ENCODE measurements around the gene LRRC73.
"Not testable (repeated sequence)": the region's sequence is repeated elsewhere in the genome, so short reads cannot be mapped to it uniquely, and the experiment has no call there.

Gene LRRC73, protein sequence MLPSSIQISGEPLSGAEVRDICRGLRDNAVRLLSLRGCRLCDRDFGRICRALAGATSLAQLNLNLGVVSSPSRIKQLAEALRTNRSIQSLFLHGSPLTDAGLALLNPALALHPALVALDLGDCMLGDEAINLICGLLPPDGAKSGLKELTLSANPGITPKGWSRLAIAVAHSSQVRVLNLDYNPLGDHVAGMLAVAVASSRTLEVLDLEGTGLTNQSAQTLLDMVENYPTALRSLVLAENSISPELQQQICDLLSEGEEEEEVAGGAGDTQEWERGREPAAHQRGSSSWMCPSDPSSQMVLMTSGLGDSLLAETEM

DNA sequence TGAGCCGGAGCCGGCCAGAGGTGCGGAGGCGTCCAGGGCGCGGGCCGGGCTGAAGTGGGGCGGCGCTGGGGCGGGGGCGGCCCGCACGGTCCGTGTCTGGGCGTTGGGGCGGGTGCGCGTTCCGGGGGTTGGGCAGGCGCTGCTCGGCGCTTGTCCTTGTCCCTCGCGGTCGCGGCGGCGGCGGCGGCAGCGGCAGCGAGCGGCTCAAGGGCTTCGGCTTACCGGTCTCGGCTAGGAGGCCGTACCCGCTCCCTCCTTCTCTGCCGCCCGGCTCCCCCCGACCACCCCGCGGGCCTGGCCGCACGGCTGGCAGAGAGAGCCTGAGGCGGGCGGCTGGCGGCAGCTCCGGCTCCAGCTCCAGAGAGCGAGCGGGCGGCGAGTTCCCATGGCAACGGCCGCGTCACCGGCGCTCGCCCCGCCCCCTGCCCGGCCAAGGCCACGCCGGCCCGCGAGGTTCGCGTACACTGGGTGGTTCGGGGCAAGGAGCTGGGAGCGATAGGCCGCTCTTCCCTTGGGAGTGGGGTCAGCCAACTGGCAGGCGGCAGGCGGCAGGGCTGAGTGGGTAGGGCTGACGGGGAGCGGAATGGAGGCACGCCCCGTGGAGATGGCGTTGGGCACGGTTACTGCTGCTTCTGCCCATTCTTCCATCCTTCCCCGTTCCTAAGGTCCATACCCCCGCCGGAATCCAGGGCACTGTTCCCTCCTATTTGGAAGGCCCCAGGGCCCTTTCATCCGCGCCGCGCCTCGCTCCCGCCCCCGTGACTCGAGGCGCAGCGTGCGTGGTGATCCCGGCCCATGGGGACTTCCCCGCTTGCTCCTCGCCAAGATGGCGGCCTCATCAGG, at the start of gene LRRC73:
Gene LRRC73, minus strand, starts transcription at position 363 of the 843 bp plus-strand sequence. CDS start 561 bp downstream, outside the sequence.
- peak; percentile 90 for DNase-seq

DNA sequence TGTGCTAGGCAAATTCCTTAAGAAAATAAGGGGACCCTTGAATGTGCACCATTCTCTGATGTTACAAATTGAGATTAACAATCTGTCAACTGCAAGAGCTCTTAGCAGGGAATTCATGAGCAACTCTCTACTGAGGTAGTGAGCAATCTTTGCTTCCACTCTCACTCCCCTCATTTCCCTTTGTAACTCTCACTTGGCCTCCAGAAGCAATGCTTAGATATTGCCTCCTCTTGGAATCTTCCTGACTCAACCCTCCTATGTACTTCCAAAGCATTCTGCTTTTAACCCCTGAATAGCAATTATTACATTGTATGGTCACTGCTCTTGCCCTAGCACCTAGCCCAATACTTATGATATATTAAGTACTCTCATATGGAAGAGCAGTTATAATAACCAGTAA, 49.2 kb upstream of the LRRC73 start:
- DNase-seq, result no peak

DNA sequence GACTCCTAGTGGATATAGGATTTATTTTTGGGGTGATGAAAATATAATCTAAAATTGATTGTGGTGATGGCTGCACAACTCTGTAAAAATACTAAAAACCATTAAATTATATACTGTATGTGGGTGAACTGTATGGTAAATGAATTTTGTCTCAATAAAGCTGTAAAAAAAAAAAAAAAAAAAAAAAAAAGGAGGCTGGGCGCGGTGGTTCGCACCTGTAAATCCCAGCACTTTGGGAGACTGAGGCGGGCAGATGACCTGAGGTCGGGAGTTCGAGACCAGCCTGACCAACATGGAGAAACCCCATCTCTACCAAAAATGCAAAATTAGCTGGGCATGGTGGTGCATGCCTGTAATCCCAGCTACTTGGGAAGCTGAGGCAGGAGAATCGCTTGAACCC, 47.5 kb upstream of the LRRC73 start:
- not testable (repeated sequence) for DNase-seq

DNA sequence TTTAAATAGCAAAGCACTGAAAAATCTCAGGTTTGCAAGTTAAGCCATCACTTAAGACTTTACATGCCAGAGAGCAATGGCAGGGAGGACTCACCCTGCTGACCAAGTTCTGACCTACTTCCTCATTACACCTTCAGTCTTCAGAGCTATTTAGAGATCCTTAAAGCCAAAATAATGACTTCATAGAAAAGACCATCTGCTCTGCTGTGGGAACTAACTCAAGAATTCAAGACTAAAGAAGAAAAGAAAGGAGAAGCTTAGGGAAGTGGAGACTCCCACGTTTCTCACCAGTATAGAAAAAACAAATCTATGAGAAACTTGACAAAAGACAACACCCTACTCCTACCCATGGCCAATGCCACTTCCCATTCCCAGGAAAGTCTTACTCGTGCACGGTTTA, 37.1 kb upstream of the LRRC73 start:
- DNase-seq, result no peak

DNA sequence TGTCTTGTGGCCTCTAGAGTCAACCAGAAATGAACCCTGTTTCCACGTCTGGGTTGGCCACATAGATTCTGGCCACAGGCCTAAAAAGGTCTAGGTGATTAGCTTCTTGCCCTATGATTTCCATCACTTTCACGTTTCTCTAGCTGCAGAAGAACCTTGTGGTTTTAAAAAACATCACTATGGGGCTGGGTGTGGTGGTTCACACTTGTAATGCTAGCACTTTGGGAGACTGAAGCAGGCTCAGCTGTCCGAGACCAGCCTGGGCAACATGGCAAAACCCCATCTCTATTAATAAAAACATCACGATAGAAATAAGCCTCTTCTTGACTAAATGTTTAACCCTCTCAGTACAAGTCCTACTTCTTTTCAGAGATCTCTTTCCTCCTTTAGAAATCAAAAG, 34.3 kb upstream of the LRRC73 start:
- no peak for DNase-seq

DNA sequence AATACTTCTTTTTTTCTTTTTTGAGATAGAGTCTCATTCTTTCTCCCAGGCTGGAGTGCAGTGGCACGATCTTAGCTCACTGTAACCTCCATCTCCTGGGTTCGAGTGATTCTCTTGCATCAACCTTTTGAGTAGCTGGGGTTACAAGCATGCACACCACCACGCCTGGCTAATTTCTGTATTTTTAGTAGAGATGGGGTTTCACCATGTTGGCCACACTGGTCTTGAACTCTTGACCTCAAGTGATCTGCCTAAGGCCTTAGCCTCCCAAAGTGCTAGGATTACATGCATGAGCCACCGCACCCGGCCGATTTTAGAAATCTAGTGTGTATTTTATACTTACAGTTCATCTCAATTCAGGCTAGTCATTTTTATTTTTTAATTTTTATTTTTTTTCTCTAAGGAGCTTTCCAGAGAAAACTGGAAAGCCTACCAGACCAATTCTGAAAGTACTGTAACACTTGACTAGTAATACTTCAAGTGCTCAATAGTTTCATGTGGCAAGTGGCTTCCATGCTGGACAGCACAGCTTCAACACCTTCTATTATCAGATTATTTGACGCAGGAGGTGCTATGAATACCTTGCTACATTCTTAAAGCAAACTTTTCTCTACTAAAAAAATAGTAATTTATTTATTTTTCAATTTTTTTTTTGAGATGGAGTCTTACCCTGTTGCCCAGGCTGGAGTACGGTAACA, 31.8 kb upstream of the LRRC73 start:
- DNase-seq, result no peak

DNA sequence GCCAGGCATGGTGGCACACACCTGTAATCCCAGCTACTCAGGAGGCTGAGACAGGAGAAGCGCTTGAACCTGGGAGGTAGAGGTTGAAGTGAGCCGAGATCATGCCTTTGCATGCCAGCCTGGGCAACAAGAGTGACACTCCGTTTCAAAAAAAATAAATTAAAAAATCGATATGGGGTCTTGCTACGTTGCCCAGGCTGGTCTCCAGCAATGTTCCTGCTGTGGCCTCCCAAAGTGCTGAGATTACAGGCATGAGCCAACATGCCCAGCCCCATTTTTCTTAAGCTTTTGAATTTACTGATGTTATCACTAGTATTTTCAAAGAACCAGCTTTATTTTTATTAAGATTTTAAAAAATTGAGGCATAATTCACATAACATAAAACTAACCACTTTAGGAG, 30.4 kb upstream of the LRRC73 start:
- DNase-seq, result no peak

DNA sequence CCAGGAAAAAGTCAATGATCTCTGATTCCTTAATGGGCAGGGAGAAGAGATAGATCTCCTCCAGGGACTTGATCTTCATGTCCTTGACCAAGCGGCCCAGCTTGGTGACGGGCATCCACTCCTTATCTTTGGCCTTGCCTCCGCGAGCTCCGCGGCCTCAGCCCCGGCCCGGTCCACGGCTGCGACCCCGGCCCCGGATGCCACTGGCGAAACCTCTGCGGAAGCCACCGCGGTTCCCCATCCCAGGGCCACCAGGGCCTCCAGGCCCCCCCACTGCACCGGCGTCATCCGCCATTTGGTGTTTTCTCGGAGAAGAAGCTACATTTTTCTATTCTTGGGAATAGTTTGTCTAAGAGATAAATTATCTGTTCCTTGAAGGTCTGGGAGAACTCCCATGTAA, 29.3 kb upstream of the LRRC73 start:
- not testable (repeated sequence) for DNase-seq

DNA sequence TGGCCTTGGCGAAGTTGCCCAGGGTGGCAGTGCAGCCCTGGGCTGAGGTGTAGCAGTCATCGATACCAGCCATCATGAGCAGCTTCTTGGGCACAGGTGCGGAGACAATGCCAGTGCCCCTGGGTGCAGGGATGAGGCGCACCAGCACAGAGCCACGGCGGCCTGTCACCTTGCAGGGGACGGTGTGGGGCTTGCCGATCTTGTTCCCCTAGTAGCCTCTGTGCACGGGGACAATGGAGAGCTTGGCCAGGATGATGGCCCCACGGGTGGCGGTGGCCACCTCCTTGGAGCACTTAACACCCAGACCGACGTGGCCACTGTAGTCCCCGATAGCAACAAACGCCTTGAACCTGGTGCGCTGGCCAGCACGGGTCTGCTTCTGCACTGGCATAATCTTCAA, 28.8 kb upstream of the LRRC73 start:
- not testable (repeated sequence) for DNase-seq

DNA sequence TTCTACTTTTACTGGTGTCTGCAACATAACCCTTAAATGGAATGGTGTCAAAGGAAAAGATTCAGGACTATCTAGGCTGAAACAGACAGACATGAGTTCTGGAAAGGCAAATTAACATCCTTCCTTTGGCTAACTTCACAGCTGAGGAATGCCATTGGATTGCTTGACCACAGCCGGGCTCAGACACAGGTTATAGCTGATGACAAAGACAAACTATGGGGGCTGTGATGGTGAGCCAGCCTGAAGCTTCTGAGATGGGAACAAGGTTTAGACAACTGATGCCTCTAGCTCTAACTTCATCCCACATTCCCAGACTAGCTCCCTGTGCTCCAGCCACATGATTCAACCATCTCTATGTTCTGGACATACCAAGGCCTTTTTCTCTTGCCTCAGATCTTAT, 22.1 kb upstream of the LRRC73 start:
- DNase-seq, result no peak

DNA sequence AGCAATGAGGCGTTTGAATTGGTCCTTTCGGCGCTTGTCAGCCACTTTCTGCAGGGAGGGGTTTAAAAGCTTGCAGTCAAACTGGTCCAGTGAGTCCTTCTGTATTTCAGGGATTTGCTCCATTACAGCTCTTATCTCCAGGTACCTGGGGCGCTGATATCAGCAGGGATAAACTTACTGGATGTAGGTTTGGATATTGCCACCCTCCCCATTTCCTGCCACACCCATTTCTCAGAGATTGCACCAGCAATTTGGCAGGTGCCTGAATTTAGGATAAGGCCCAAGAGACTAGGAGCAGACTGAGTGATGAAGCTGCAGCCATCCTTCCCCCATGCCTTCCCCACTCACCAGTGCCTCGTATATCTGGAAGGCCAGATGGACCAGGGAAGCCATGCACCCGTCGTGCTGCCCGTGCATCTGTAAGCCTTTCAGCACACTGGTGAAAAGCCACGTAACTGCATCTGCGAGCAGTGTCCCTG, 14.4 kb upstream of the LRRC73 start:
- no peak for DNase-seq

DNA sequence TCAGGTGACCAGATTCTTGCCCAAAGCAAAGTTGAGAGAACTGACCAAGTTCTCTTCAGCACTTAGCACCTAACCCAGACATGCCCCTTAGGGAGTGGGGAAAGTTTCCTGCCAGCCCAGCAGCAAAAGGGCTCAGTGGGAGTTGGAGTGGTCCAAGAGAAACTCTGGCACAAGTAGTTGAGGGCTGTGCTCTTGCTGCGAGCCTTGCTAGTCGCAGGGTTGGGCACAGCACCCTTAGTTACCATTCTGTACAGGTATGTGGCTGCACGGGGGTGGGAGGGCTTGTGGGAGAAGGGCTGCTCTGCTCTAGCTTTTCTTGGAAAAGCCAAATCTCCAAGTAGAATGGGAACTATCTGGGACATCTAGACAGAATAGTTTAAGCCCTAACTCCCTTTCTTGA, 13.1 kb upstream of the LRRC73 start:
- DNase-seq, result no peak

DNA sequence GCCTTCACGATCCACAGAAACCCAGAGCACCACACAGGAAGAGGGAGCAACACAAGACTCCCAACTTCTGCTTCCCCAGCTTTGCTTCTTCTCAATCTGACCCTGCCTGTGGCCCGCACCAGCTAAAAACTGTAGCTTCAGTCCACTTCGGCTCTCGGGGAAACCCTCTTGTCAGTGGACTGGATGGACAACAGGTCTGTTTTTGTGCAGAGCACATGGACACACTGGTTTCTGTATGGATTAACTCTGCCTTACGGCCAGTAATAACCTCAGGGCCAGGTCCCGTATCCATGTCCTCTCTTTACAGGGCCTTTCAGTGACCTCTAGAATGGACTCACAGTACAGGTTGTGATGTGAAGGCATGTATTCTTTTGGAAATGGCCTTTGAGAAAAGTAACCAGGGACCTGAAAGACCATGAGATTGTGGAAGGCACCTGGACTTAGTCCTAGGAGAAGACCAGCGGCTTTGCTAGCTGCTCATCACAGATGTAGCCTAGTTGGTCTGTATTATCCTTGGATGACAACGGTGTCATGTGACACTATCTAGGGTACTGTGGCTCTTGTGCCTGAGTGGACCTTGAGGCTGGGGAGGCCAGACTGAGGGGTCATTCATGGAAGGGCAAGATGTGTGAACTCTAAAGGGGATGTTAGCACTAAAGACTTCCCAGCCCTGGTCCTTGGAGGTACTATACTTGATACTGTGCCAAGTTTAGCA, 12.6 kb upstream of the LRRC73 start:
- DNase-seq, result no peak

DNA sequence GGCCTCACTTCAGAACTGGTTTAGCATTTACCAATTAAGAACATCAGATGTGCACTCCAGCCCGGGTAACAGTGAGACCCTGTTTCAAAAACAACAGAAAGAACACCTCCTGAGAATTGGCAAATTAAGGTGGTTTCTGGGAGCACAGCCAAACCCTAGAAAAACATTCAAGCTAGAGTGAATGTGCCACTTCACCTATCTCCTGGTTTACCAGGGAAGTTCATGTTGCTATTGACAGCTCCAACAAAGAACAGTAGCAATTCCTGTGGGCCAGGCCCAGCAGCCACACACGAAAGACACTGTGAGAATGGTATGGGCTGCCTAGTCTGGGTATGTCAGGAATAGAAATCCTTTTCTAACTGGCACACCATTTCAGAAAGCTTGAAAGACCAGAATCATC, 11.7 kb upstream of the LRRC73 start:
- no peak for DNase-seq

DNA sequence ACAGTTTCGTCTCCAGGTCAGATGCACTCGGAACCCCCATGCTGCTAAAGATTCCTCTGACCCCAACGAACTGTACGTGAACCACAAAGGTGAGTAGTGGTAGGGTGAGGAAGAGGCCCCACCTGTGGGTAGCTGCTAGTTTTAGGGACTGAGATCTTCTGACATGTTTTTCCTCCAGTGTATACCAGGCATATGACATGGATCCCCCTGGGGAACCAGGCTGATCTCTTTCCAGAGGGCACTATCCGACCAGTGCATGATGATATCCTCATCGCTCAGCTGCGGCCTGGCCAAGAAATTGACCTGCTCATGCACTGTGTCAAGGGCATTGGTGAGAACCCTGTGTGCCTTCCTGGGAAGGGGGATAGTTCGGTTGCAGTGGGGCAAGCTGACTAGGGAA, 10.0 kb upstream of the LRRC73 start:
- no peak for DNase-seq

DNA sequence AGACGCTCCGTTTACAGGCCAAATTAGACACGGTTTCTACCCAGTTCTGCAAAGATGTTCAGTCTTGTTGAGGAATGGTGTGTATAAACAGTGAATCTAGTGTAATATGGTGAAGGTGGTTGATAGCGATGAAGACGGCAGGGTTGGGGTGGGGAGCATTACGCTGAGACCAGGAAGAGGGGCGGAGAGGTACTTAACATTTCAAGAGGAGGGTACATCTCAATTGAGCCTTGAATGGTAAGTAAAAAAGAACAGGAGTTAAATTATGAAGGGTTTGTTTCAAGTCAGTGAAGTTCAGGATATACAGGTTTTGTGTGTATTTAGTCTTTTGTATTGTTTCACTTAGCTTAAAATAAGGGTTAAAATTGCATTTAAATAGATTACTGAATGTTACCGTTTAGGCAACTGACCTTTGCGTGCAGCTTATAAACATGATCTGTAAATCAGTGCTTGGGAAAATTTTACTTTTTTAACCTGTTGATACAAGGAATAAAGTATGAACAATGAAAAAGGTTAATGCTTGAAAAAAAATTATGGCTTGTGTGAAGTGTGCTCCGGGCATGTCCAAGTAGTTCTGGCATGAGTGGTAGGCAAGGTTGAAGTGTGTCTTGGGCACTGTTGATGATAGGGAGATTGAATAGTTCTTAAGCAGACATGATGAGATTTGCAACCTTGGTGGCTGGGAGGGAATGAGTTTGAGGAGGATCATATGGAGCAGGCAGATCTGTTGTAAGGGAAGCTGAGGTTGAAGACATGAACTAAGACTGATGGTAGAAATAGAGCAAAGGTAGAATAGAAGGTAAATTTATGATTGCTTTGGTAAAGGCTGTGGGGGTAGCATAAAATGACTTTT, 7.6 kb upstream of the LRRC73 start:
- DNase-seq, result no peak

DNA sequence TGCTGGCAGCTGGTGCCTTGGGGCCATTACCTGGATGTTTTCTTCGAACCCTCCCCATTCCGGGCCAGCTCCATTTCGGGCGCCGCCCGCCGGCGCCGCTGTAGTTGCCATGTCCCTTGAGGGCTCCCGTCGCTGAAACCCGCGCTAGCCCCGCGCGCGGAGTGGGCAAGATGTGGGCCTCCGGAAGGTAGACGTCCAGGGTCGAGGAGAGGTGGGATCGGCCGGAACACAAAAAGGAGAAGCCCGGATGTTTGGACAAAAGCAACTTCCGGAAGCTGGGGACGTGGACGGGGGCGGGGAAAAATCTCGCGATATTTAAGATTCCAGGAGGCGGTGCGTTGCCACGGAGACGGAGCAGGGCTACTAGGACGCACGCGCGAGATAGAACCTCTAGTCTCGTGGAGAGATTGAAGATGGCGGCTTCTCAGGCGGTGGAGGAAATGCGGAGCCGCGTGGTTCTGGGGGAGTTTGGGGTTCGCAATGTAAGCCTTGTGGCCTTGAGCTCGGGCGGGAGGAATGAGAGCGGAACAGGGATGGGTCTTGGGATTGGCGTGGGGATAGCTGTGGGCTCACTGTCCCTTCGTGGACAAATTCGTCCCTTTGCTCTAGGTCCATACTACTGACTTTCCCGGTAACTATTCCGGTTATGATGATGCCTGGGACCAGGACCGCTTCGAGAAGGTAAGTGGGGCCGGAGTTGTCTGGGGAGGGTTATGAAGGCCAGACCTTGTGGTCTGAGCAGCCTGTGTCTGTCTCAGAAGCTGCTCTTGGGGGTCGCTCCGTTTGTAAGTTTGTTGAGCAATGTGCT, 6.8 kb upstream of the LRRC73 start, which contains the start of the genes POLR1C and YIPF3:
Gene POLR1C, plus strand, starts transcription at position 393 of the 808 bp plus-strand sequence. Its CDS starts 21 bp downstream, at position 414.
Gene YIPF3, minus strand, starts transcription at position 230 of the 808 bp plus-strand sequence. Its CDS starts 119 bp downstream, at position 111.
- DNase-seq, result peak; percentile 98

DNA sequence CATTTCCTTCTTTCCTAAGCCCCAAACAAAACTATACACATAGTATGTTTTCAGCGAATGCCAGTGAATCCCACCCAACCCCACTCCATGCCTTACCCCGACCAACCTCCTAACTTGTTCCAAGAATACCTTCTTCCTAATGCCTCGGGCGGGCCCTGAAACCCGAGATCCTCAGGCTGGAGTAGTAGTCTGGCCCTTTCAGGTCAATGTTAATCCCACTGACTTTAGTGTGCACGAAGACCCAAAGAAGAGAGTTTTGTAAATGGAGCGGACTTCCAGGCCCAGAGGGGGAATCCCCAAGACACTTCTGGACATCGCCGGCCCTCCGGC, 6.2 kb upstream of the LRRC73 start:
- no peak for DNase-seq

DNA sequence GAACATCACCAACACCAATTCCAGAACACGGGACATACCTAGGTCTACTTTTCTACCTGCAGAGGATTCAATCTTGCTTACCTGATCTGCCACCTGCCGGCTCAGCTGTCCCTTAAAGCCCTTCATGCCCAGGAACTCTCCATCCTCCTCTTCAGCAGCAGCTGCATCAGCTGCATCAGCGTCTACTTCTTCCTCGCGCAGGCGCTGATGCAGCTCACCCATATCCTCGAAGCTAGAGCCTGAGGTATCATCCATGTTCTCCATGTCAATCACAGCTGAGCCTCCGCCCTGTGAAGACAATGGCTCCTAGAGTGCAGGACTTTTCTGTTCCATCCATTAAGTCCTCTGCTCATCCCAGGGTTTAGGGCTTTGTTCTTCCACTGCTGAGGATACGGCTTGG, 5.7 kb upstream of the LRRC73 start:
- DNase-seq, result no peak

DNA sequence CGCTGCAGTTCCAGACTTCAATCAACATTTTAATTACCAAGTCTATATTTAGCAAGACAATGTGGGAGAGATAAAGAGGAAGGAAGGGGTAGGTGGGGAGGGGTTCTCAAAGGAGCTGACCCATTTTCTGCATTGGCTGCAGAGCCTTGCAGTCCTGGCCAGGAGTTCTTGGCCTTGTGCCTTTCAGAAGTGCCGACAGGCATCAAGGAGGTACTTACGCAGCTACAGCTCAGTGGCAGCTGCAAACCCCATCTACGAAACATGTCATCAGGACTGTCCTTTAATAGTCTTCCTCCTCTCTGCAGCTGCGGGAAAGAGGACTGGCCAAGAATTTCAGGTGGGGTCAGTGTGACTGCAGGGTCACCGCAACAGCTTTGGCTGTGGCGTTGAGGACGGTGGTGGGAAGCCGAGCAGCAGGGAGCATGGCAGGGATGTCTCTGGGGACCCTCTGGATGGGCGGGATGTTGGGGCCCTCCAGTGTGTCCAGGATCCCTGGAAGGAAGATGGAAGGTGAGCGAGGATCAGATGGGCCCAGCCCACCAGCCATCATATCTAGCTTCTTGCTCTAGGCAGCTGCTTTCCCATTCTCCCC, 1.8 kb upstream of the LRRC73 start:
- DNase-seq, result no peak

DNA sequence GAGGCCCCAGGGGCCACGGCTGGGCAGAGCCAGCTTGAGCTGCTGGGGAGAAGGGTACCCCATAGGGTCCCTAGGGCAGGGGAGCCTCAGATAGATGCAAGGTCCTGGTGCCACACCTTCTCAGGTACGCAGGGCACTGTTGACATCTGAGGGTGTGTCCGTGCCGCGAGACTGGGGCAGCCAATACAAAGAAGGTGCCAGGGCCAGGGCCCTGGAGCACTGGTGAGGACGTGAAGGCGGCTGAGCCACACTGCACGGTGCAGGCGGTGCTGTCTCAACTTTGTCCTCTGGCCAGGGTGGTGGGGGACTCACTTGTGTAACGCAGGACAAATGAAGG, 649 bp upstream of the LRRC73 start:
- no peak for DNase-seq

Measured in left hindlimb (tissue), 1 donor.